ENCODE data around the gene EXD2. TPM values are rescaled to one million over a fixed set of nuclear protein-coding genes. Genes with fewer than 3 reads are reported as not detected.

The EXD2 gene
- total RNA-seq, 1 experiment from 2014 or later, result 21.5 TPM

Small RNA genes lying within 50 kb of the gene (small RNA-seq; reads per million reads assigned to genes)
- gene RF00019, result 0 reads per million in 2 experiments

Other genes with a start within 250 kb of the EXD2 start
- 70.5 and 71.1 TPM in 2 replicates for gene ACTN1, start 212.2 kb upstream of the EXD2 start, total RNA-seq (2014; rRNA removed; shearing (Covaris generic))
- gene DCAF5, start 38.4 kb upstream of the EXD2 start, total RNA-seq (2014; rRNA removed; shearing (Covaris generic)), result 12.4 and 14.3 TPM in 2 replicates
- 22.7 and 23.9 TPM in 2 replicates for gene GALNT16, start 68.7 kb downstream of the EXD2 start, total RNA-seq (2014; rRNA removed; shearing (Covaris generic))
- gene ERH, start 206.8 kb downstream of the EXD2 start, total RNA-seq (2014; rRNA removed; shearing (Covaris generic)), result 137 and 169 TPM in 2 replicates
- 126 and 137 TPM in 2 replicates for gene SLC39A9, start 207.2 kb downstream of the EXD2 start, total RNA-seq (2014; rRNA removed; shearing (Covaris generic))